Rectal smooth muscle tissue (tissue), 1 donor: Measurements from ENCODE around the gene AP2B1.

Source experiments
- H3K27ac ChIP-seq: one replicate; pipeline ENCODE4 v1.7.0; 2013; ENCODE audit warnings: low read depth, low read length, inconsistent platforms
- H3K27me3 ChIP-seq: one replicate; pipeline ENCODE4 v1.7.0; 2013; ENCODE audit warnings: low read length; ENCODE audit not compliant: control insufficient read depth, insufficient read depth
- H3K36me3 ChIP-seq: one replicate; pipeline ENCODE4 v1.7.0; 2013; ENCODE audit warnings: low read length; ENCODE audit not compliant: control insufficient read depth, insufficient read depth
- H3K4me1 ChIP-seq: one replicate; pipeline ENCODE4 v1.7.0; 2013; ENCODE audit warnings: low read length; ENCODE audit not compliant: control insufficient read depth, insufficient read depth
- H3K4me3 ChIP-seq: one replicate; pipeline ENCODE4 v1.7.0; 2013; ENCODE audit warnings: low read length
- H3K9ac ChIP-seq: one replicate; pipeline ENCODE4 v1.7.0; 2013; ENCODE audit warnings: low read length

AP2B1 gene

GRCh38 chr17:35612924-35613521 lies 25.9 kb downstream of the AP2B1 start:
- Histone ChIP-seq H3K27ac (no peak overlapping the region), H3K36me3 (peaks cover 14% of the 10 kb centered on the region), H3K27me3 (no peaks in the 10 kb centered on the region), H3K9ac (no peak overlapping the region), H3K4me1 (no peaks in the 10 kb centered on the region), H3K4me3 (no peak overlapping the region)

GRCh38 chr17:35614810-35615209 lies 27.7 kb downstream of the AP2B1 start:
- H3K4me1 ChIP-seq = peaks cover 2% of the 10 kb centered on the region
- peaks cover 14% of the 10 kb centered on the region for H3K36me3 ChIP-seq
- H3K27ac ChIP-seq = no peak overlapping the region
- H3K9ac ChIP-seq = no peak overlapping the region
- no peak overlapping the region for H3K4me3 ChIP-seq
- H3K27me3 ChIP-seq = no peaks in the 10 kb centered on the region

GRCh38 chr17:35616536-35616935 lies 29.4 kb downstream of the AP2B1 start:
- peaks cover 9% of the 10 kb centered on the region for H3K36me3 ChIP-seq
- no peak overlapping the region for H3K9ac ChIP-seq
- no peaks in the 10 kb centered on the region for H3K27me3 ChIP-seq
- no peak overlapping the region for H3K27ac ChIP-seq
- peaks cover 2% of the 10 kb centered on the region for H3K4me1 ChIP-seq
- H3K4me3 ChIP-seq = no peak overlapping the region

DNA sequence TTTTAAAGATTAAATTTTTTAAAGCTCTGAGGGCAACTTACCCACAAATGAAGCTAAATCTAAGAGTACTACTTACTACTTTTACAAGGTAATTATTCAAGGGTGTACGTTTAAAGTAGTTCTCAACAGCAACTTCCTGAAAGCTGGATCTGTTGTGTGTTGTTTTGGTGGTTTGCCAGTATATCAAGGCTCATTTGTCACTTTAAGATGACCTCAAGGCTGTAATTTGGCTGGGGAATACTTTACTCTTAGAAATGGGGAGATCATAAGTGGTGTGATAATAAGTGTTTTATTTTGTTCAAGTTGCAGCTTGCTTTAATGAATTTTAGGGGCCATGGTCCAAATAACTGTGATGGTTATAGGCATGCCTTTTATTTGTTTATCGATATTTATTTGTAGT lies 30.4 kb downstream of the AP2B1 start:
- H3K36me3 ChIP-seq = peaks cover 5% of the 10 kb centered on the region
- H3K4me1 ChIP-seq = peaks cover 2% of the 10 kb centered on the region
- H3K9ac ChIP-seq = no peak overlapping the region
- H3K27ac ChIP-seq = no peak overlapping the region
- no peaks in the 10 kb centered on the region for H3K27me3 ChIP-seq
- no peak overlapping the region for H3K4me3 ChIP-seq

GRCh38 chr17:35618628-35619027 lies 31.5 kb downstream of the AP2B1 start:
- no peak overlapping the region for H3K27ac ChIP-seq
- H3K4me3 ChIP-seq = no peak overlapping the region
- peaks cover 2% of the 10 kb centered on the region for H3K4me1 ChIP-seq
- no peaks in the 10 kb centered on the region for H3K27me3 ChIP-seq
- H3K9ac ChIP-seq = no peak overlapping the region
- peaks cover 5% of the 10 kb centered on the region for H3K36me3 ChIP-seq

GRCh38 chr17:35621768-35622167 lies 34.6 kb downstream of the AP2B1 start:
- H3K9ac ChIP-seq = no peak overlapping the region
- H3K4me3 ChIP-seq = no peak overlapping the region
- no peaks in the 10 kb centered on the region for H3K27me3 ChIP-seq
- H3K36me3 ChIP-seq = peaks cover 11% of the 10 kb centered on the region
- peaks cover 2% of the 10 kb centered on the region for H3K4me1 ChIP-seq
- H3K27ac ChIP-seq = no peak overlapping the region

GRCh38 chr17:35627417-35627816 lies 40.3 kb downstream of the AP2B1 start:
- Histone ChIP-seq H3K4me1 (no peaks in the 10 kb centered on the region), H3K27ac (no peak overlapping the region), H3K36me3 (peaks cover 17% of the 10 kb centered on the region), H3K4me3 (no peak overlapping the region), H3K27me3 (no peaks in the 10 kb centered on the region), H3K9ac (no peak overlapping the region)

DNA sequence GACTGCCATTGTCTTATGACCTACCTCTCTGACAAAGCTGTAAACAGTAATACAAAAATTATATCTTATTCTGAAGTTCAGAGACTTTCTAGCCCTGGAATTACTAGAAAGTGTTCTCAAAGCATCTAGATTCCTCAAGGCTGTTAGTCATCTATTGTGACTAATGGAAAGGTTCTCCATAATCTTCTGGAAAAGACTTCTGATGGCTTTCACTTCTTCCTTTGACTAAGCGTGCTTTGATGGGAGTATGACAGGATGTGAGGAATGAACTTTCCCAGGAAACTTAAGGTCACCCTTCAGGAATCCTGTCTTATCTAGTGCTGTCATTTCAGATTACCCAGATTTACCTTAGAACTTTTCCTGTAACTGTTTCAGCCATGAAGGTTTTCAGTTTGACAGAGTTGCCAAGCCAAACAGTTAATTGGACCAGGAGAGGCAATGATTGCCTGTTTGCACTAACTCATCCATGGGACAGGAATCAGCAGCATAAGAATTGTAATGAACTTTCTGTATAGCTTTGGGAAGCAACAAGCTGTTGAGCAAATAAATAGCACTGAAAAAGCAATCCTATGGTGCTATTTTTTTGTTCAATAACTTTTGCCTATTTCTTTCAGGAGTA lies 43.5 kb downstream of the AP2B1 start:
- Histone ChIP-seq H3K27me3 (no peaks in the 10 kb centered on the region), H3K4me1 (no peaks in the 10 kb centered on the region), H3K36me3 (peaks cover 11% of the 10 kb centered on the region), H3K9ac (no peak overlapping the region), H3K4me3 (no peak overlapping the region), H3K27ac (no peak overlapping the region)

DNA sequence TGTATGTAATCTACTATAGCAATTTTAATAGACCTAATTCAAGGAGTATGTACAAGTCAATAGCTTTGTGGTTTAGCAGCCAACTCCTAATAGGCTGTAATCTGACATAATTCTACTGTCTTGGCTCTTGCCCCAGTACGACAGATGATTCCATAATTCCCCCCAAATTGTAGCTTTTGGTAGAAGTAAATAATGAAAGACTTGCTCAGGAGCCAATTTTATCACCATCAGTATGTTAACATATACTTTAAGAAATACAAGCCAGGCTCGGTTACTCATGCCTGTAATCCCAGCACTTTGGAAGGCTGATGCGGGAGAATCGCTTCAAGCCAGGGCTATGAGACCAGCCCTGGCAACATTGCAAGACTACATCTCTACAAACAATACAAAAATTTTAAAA lies 53.9 kb downstream of the AP2B1 start:
- Histone ChIP-seq H3K4me1 (no peaks in the 10 kb centered on the region), H3K27me3 (no peaks in the 10 kb centered on the region), H3K9ac (no peak overlapping the region), H3K27ac (no peak overlapping the region), H3K36me3 (peaks cover 13% of the 10 kb centered on the region), H3K4me3 (no peak overlapping the region)

DNA sequence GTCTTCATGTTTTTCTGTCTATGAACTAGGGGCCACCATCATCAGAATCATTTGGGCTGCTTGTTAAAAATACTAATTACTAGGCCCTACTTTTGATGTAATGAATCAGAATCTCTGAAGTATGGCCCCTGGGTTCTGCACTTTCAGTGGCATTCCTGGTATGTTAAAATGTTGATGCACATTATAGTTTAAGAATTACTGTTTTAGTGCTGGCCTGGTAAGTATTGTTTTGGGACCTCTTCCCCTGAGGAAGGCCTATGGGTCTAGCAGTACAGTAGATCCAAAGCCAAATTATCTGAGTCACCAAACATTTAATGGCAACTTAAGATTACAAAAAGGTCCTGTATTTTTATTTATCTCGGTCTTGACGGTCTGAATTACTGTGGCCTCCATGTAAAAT lies 58.8 kb downstream of the AP2B1 start:
- Histone ChIP-seq H3K4me1 (no peaks in the 10 kb centered on the region), H3K4me3 (no peak overlapping the region), H3K27me3 (no peaks in the 10 kb centered on the region), H3K36me3 (peaks cover 5% of the 10 kb centered on the region), H3K9ac (no peak overlapping the region), H3K27ac (no peak overlapping the region)

DNA sequence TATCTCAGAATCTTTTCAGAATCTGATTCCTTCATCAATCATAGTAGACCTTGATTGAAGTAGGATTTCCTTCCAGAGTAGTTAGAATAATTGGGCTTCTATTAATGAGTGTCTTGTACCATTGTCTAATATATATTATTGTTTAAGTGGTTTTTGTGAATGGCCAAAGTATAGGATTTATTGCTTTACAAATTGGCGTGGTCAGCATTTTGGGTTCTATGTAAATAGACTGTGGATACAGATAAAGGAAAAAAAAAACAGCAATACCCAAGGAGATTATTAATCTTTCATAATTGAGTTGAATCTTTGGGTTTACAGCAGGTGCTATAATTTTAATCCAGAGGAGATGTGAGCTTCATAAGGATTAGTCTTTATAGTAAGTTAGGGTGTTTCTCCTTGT lies 64.3 kb downstream of the AP2B1 start:
- Histone ChIP-seq H3K27ac (no peak overlapping the region), H3K9ac (no peak overlapping the region), H3K36me3 (peaks cover 5% of the 10 kb centered on the region), H3K4me3 (no peak overlapping the region), H3K27me3 (no peaks in the 10 kb centered on the region), H3K4me1 (no peaks in the 10 kb centered on the region)

DNA sequence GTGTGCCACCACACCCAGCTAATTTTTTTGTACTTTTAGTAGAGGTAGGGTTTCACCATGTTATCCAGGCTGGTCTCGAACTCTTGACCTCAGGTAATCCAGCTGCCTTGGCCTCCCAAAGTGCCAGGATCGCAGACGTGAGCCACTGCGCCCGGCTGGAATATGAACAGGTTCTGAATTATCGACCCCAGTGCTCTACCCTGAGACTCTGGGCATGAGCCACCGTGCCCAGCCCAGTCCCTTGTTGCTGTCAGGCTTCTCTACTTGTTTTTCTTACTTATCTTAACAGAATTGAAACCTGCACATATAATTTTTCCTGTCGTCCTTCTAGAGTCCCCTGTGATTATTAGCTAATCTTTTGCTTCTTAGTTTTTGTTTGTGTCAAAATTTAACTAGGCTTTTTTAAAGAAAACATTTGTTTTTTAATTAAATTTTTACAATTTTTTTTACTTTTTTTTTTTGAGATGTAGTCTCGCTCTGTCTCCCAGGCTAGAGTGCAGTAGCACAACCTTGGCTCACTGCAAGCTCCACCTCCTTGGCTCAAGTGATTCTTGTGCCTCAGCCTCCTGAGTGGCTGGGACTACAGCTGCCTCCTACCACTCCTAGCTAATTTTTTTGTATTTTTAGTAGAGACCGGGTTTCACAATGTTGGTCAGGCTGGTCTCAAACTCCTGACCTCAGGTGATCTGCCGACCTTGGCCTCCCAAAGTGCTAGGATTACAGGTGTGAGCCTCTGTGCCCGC lies 66.7 kb downstream of the AP2B1 start:
- peaks cover 11% of the 10 kb centered on the region for H3K36me3 ChIP-seq
- no peak overlapping the region for H3K27ac ChIP-seq

DNA sequence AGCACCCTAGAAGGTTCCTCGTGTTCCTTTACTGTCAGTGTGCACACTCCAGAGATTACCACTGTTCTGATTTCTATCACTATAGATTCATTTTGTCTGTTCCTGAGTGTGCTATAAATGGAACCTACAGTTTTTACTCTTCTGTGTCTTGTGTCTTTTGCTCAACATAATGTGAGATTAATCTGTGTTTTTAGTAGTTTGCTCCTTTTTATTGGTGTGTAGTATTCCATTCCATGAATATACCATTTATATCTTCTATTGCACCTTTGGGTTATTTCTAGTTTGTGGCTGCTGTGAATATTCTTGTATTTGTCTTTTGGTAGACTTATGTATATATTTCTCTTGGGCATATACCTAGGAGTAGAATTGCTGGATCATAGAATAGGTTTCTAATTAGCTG lies 68.2 kb downstream of the AP2B1 start:
- Histone ChIP-seq H3K4me3 (no peak overlapping the region), H3K4me1 (no peaks in the 10 kb centered on the region), H3K27ac (no peak overlapping the region), H3K9ac (no peak overlapping the region), H3K36me3 (peaks cover 11% of the 10 kb centered on the region), H3K27me3 (no peaks in the 10 kb centered on the region)

More for the DNA sequence above, 66.7 kb downstream of the AP2B1 start:
- Histone ChIP-seq H3K27me3 (no peaks in the 10 kb centered on the region), H3K4me3 (no peak overlapping the region), H3K4me1 (no peaks in the 10 kb centered on the region), H3K9ac (no peak overlapping the region)
